NCI-H510A (cell line): ENCODE results near the gene PAF1.

Source experiments
- DNase-seq: peaks from one replicate; lab custom pipeline; 2025; lab: John Stamatoyannopoulos, UW

PAF1 gene

GRCh38 chr19:39405958-39406655 lies 15.2 kb upstream of the PAF1 start:
- no peak for DNase-seq

GRCh38 chr19:39405261-39405957 lies 14.5 kb upstream of the PAF1 start:
- peak; percentile 46 for DNase-seq

- peak; percentile 78 for DNase-seq
Observed at GRCh38 chr19:39403331-39404312, 12.7 kb upstream of the PAF1 start.

GRCh38 chr19:39402346-39403300 lies 11.7 kb upstream of the PAF1 start:
- DNase-seq: peak; percentile 47

GRCh38 chr19:39401549-39402345 lies 10.8 kb upstream of the PAF1 start:
- DNase-seq: no peak

- DNase-seq: no peak
Observed at GRCh38 chr19:39401070-39401548, 10.2 kb upstream of the PAF1 start.

- DNase-seq: no peak
Observed at GRCh38 chr19:39400061-39400460, 9.2 kb upstream of the PAF1 start.

- DNase-seq: no peak
Observed at GRCh38 chr19:39399668-39400050, 8.8 kb upstream of the PAF1 start.

- DNase-seq: no peak
Observed at GRCh38 chr19:39398297-39398864, 7.5 kb upstream of the PAF1 start.

GRCh38 chr19:39397360-39398296 lies 6.7 kb upstream of the PAF1 start:
- DNase-seq: peak; percentile 68

GRCh38 chr19:39390451-39390750 lies 505 bp downstream of the PAF1 start:
- DNase-seq: no peak

GRCh38 chr19:39389631-39390414 lies 1.1 kb downstream of the PAF1 start:
- DNase-seq: no peak

- DNase-seq: no peak
Observed at GRCh38 chr19:39388657-39389056, 2.2 kb downstream of the PAF1 start.

GRCh38 chr19:39386557-39386956 lies 4.3 kb downstream of the PAF1 start:
- no peak for DNase-seq

- no peak for DNase-seq
Observed at GRCh38 chr19:39385629-39386411, 5.1 kb downstream of the PAF1 start.

- no peak for DNase-seq
Observed at GRCh38 chr19:39384839-39385568, 5.9 kb downstream of the PAF1 start.
